SJCRH30 (cell line): ENCODE measurements around the gene CACNA1A. TPM values are rescaled to one million over a fixed set of nuclear protein-coding genes. Genes with fewer than 3 reads are reported as not detected.

Source experiments
- DNase-seq, 2 experiments: peaks; one replicate each; pipeline ENCODE4 v3.0.0-alpha.2; 2015 to 2020
- H3K27ac ChIP-seq: fragments of 250-450 bp; sonication (Bioruptor Pico); 2 replicates; pipeline ENCODE4 v1.5.1; 2020; ENCODE audit warnings: mild to moderate bottlenecking, moderate library complexity
- H3K27me3 ChIP-seq: fragments of 250-450 bp; sonication (Bioruptor Pico); 2 replicates; pipeline ENCODE4 v1.5.1; 2020; ENCODE audit warnings: mild to moderate bottlenecking, moderate library complexity
- H3K36me3 ChIP-seq: fragments of 250-450 bp; sonication (Bioruptor Pico); 2 replicates; pipeline ENCODE4 v1.5.1; 2020; ENCODE audit warnings: mild to moderate bottlenecking, moderate library complexity
- H3K4me1 ChIP-seq: fragments of 250-450 bp; sonication (Bioruptor Pico); 2 replicates; pipeline ENCODE4 v1.5.1; 2020; ENCODE audit warnings: mild to moderate bottlenecking, moderate library complexity
- H3K4me3 ChIP-seq: fragments of 250-450 bp; sonication (Bioruptor Pico); 2 replicates; pipeline ENCODE4 v1.5.1; 2020; ENCODE audit warnings: mild to moderate bottlenecking, moderate library complexity
- H3K9me3 ChIP-seq: fragments of 250-450 bp; sonication (Bioruptor Pico); replicated peaks from 2 replicates; pipeline ENCODE4 v1.5.1; 2020; ENCODE audit warnings: mild to moderate bottlenecking, moderate library complexity
- total RNA-seq: library from RNA; depleted of rRNA; stranded (reverse); fragments of >200 nt; shearing (Covaris generic); gene quantifications from 2 replicates; pipeline ENCODE4 v1.2.3, GENCODE V29; 2014

The CACNA1A gene
- total RNA-seq, 1 experiment from 2014 or later, result 0.12 TPM

- Histone ChIP-seq H3K36me3 (no peaks in the 10 kb centered on the region), H3K4me3 (no peak overlapping the region), H3K9me3 (no peaks in the 10 kb centered on the region), H3K4me1 (no peaks in the 10 kb centered on the region), H3K27ac (no peak overlapping the region), H3K27me3 (peaks cover 5% of the 10 kb centered on the region; the same call in 1 of the 2 replicates)
- no peak for DNase-seq
Observed at GRCh38 chr19:13466697-13467096, 39.6 kb downstream of the CACNA1A start.

- peaks cover 9% of the 10 kb centered on the region; the same call in 1 of the 2 replicates for H3K27me3 ChIP-seq
- peak; percentile 56 to 73 for DNase-seq
- H3K27ac ChIP-seq, result no peak overlapping the region
Observed at GRCh38 chr19:13463296-13463695, 43.0 kb downstream of the CACNA1A start.

GRCh38 chr19:13461536-13461935 lies 44.7 kb downstream of the CACNA1A start:
- Histone ChIP-seq H3K9me3 (no peaks in the 10 kb centered on the region), H3K4me1 (no peaks in the 10 kb centered on the region), H3K36me3 (no peaks in the 10 kb centered on the region), H3K27me3 (peaks cover 12% of the 10 kb centered on the region; the same call in 1 of the 2 replicates), H3K4me3 (no peak overlapping the region), H3K27ac (no peak overlapping the region)
- DNase-seq, result no peak

More at GRCh38 chr19:13463296-13463695, 43.0 kb downstream of the CACNA1A start:
- H3K36me3 ChIP-seq, result no peaks in the 10 kb centered on the region
- H3K9me3 ChIP-seq, result no peaks in the 10 kb centered on the region
- H3K4me1 ChIP-seq, result no peaks in the 10 kb centered on the region
- no peak overlapping the region for H3K4me3 ChIP-seq

- no peaks in the 10 kb centered on the region for H3K4me1 ChIP-seq
- no peak overlapping the region for H3K4me3 ChIP-seq
- H3K27me3 ChIP-seq, result peaks cover 12% of the 10 kb centered on the region; the same call in 1 of the 2 replicates
- H3K36me3 ChIP-seq, result no peaks in the 10 kb centered on the region
- DNase-seq, result no peak
- H3K9me3 ChIP-seq, result no peaks in the 10 kb centered on the region
- H3K27ac ChIP-seq, result no peak overlapping the region
Observed at GRCh38 chr19:13460045-13460444, 46.2 kb downstream of the CACNA1A start.

GRCh38 chr19:13459351-13459750 lies 46.9 kb downstream of the CACNA1A start:
- no peaks in the 10 kb centered on the region for H3K4me1 ChIP-seq
- H3K4me3 ChIP-seq, result no peak overlapping the region
- no peaks in the 10 kb centered on the region for H3K36me3 ChIP-seq
- no peak for DNase-seq
- H3K27me3 ChIP-seq, result peaks cover 12% of the 10 kb centered on the region; the same call in 1 of the 2 replicates
- no peaks in the 10 kb centered on the region for H3K9me3 ChIP-seq
- no peak overlapping the region for H3K27ac ChIP-seq

- no peak for DNase-seq
- H3K9me3 ChIP-seq, result 0 out of 2 replicates have a peak, but pooled peaks cover 3% of the 10 kb centered on the region
- no peak overlapping the region for H3K27ac ChIP-seq
- H3K36me3 ChIP-seq, result no peaks in the 10 kb centered on the region
- no peak overlapping the region for H3K4me3 ChIP-seq
- no peaks in the 10 kb centered on the region for H3K27me3 ChIP-seq
- H3K4me1 ChIP-seq, result no peaks in the 10 kb centered on the region
Observed at GRCh38 chr19:13451434-13451995, 54.8 kb downstream of the CACNA1A start.

- Histone ChIP-seq H3K36me3 (no peaks in the 10 kb centered on the region), H3K9me3 (0 out of 2 replicates have a peak, but pooled peaks cover 3% of the 10 kb centered on the region), H3K27ac (no peak overlapping the region), H3K27me3 (no peaks in the 10 kb centered on the region), H3K4me3 (no peak overlapping the region), H3K4me1 (no peaks in the 10 kb centered on the region)
- no peak for DNase-seq
Observed at GRCh38 chr19:13447978-13448377, 58.3 kb downstream of the CACNA1A start.

GRCh38 chr19:13441810-13442512 lies 64.3 kb downstream of the CACNA1A start:
- no peaks in the 10 kb centered on the region for H3K9me3 ChIP-seq
- H3K36me3 ChIP-seq, result no peaks in the 10 kb centered on the region
- H3K27me3 ChIP-seq, result no peaks in the 10 kb centered on the region
- H3K27ac ChIP-seq, result no peak overlapping the region
- DNase-seq, result peak; percentile 65 to 83
- H3K4me3 ChIP-seq, result no peak overlapping the region
- H3K4me1 ChIP-seq, result no peaks in the 10 kb centered on the region

GRCh38 chr19:13437919-13438618 lies 68.2 kb downstream of the CACNA1A start:
- Histone ChIP-seq H3K27ac (no peak overlapping the region), H3K4me1 (no peaks in the 10 kb centered on the region), H3K9me3 (no peaks in the 10 kb centered on the region), H3K36me3 (no peaks in the 10 kb centered on the region), H3K27me3 (no peaks in the 10 kb centered on the region), H3K4me3 (no peak overlapping the region)
- no peak for DNase-seq

GRCh38 chr19:13436352-13436751 lies 69.9 kb downstream of the CACNA1A start:
- no peaks in the 10 kb centered on the region for H3K27me3 ChIP-seq
- H3K27ac ChIP-seq, result no peak overlapping the region
- H3K4me3 ChIP-seq, result no peak overlapping the region
- no peaks in the 10 kb centered on the region for H3K4me1 ChIP-seq
- DNase-seq, result no peak
- H3K36me3 ChIP-seq, result no peaks in the 10 kb centered on the region
- no peaks in the 10 kb centered on the region for H3K9me3 ChIP-seq

- no peaks in the 10 kb centered on the region for H3K4me1 ChIP-seq
- peaks cover 2% of the 10 kb centered on the region; the same call in 1 of the 2 replicates for H3K9me3 ChIP-seq
- no peak overlapping the region for H3K4me3 ChIP-seq
- no peaks in the 10 kb centered on the region for H3K27me3 ChIP-seq
- H3K27ac ChIP-seq, result no peak overlapping the region
- H3K36me3 ChIP-seq, result no peaks in the 10 kb centered on the region
- peak; percentile 49 to 70 for DNase-seq
Observed at GRCh38 chr19:13430790-13431582, 75.3 kb downstream of the CACNA1A start.

- DNase-seq, result no peak
- H3K4me3 ChIP-seq, result no peak overlapping the region
- no peak overlapping the region for H3K27ac ChIP-seq
- H3K4me1 ChIP-seq, result no peaks in the 10 kb centered on the region
- peaks cover 4% of the 10 kb centered on the region; the same call in 1 of the 2 replicates for H3K9me3 ChIP-seq
- H3K27me3 ChIP-seq, result no peaks in the 10 kb centered on the region
- H3K36me3 ChIP-seq, result no peaks in the 10 kb centered on the region
Observed at GRCh38 chr19:13429563-13429962, 76.7 kb downstream of the CACNA1A start.

GRCh38 chr19:13428352-13428751 lies 77.9 kb downstream of the CACNA1A start:
- H3K9me3 ChIP-seq, result peaks cover 4% of the 10 kb centered on the region; the same call in 1 of the 2 replicates
- peak; percentile 19 to 38 for DNase-seq

GRCh38 chr19:13427273-13428051 lies 78.8 kb downstream of the CACNA1A start:
- Histone ChIP-seq H3K27me3 (no peaks in the 10 kb centered on the region), H3K36me3 (no peaks in the 10 kb centered on the region), H3K4me3 (no peak overlapping the region), H3K27ac (no peak overlapping the region), H3K9me3 (peaks cover 4% of the 10 kb centered on the region; the same call in 1 of the 2 replicates), H3K4me1 (no peaks in the 10 kb centered on the region)
- no peak for DNase-seq

More at GRCh38 chr19:13428352-13428751, 77.9 kb downstream of the CACNA1A start:
- Histone ChIP-seq H3K36me3 (no peaks in the 10 kb centered on the region), H3K4me3 (no peak overlapping the region), H3K4me1 (no peaks in the 10 kb centered on the region), H3K27ac (no peak overlapping the region), H3K27me3 (no peaks in the 10 kb centered on the region)
